T-helper 2 cell treated with Interferon-gamma antibody and Interleukin-4, amounts not matched to agents 5 μg/mL and 100 μg/mL, for 36 hours (primary cell): ENCODE results near the gene HERC3.

Experiments
- DNase-seq: peaks from one replicate; pipeline ENCODE4 v3.0.0; 2021; ENCODE audit warnings: low spot score
- H3K27ac Mint-ChIP-seq: one replicate; pipeline ENCODE4 v1.8.0; 2021; ENCODE audit warnings: mild to moderate bottlenecking, mixed read lengths
- H3K27me3 Mint-ChIP-seq: one replicate; pipeline ENCODE4 v1.8.0; 2021; ENCODE audit warnings: low read depth, mixed read lengths
- H3K36me3 Mint-ChIP-seq: one replicate; pipeline ENCODE4 v1.8.0; 2021; ENCODE audit warnings: low read depth, mixed read lengths
- H3K4me1 Mint-ChIP-seq: one replicate; pipeline ENCODE4 v1.8.0; 2021; ENCODE audit warnings: low read depth, mixed read lengths
- H3K4me3 Mint-ChIP-seq: one replicate; pipeline ENCODE4 v1.8.0; 2022; ENCODE audit warnings: mild to moderate bottlenecking, moderate library complexity, mixed read lengths
- H3K9me3 Mint-ChIP-seq: one replicate; pipeline ENCODE4 v1.8.0; 2021; ENCODE audit warnings: mixed read lengths

The HERC3 gene

DNA sequence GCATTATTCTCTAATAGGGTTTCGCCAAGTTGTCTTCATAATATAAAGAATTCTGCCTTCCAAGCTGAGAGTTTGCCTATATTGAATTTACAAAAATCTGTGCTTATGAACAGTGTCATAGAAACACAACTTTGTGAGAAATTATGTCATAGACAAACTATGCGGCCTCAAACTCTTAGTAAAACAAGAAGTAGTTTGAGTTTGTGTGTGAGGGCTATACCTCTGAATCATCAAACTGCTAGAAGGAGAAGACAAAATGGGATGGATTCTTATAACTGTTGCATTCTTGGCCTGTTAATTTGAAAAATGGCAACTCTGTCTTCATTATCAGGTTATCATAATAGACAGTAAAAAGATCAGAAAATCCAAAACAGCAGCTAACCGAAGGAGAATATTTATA lies 151.4 kb downstream of the HERC3 start:
- no peaks in the 10 kb centered on the region for H3K27me3 Mint-ChIP-seq
- no peaks in the 10 kb centered on the region for H3K9me3 Mint-ChIP-seq
- H3K27ac Mint-ChIP-seq, result no peak overlapping the region
- H3K4me3 Mint-ChIP-seq, result no peak overlapping the region
- peaks cover 1% of the 10 kb centered on the region for H3K36me3 Mint-ChIP-seq
- no peaks in the 10 kb centered on the region for H3K4me1 Mint-ChIP-seq
- DNase-seq, result no peak

GRCh38 chr4:88744609-88745008 lies 152.3 kb downstream of the HERC3 start:
- no peak for DNase-seq
- no peaks in the 10 kb centered on the region for H3K9me3 Mint-ChIP-seq
- no peak overlapping the region for H3K27ac Mint-ChIP-seq
- H3K36me3 Mint-ChIP-seq, result peaks cover 7% of the 10 kb centered on the region
- no peaks in the 10 kb centered on the region for H3K4me1 Mint-ChIP-seq
- H3K4me3 Mint-ChIP-seq, result no peak overlapping the region
- H3K27me3 Mint-ChIP-seq, result no peaks in the 10 kb centered on the region

GRCh38 chr4:88745175-88745574 lies 152.9 kb downstream of the HERC3 start:
- Mint-ChIP-seq H3K4me3 (no peak overlapping the region), H3K27me3 (no peaks in the 10 kb centered on the region), H3K4me1 (no peaks in the 10 kb centered on the region), H3K9me3 (no peaks in the 10 kb centered on the region), H3K27ac (no peak overlapping the region), H3K36me3 (peaks cover 8% of the 10 kb centered on the region)
- DNase-seq, result no peak

- H3K27ac Mint-ChIP-seq, result no peak overlapping the region
- H3K36me3 Mint-ChIP-seq, result peaks cover 8% of the 10 kb centered on the region
- H3K4me3 Mint-ChIP-seq, result no peak overlapping the region
- H3K9me3 Mint-ChIP-seq, result no peaks in the 10 kb centered on the region
- H3K4me1 Mint-ChIP-seq, result no peaks in the 10 kb centered on the region
- DNase-seq, result no peak
- no peaks in the 10 kb centered on the region for H3K27me3 Mint-ChIP-seq
These were observed 153.4 kb downstream of the HERC3 start for GRCh38 chr4:88745581-88746163.

DNA sequence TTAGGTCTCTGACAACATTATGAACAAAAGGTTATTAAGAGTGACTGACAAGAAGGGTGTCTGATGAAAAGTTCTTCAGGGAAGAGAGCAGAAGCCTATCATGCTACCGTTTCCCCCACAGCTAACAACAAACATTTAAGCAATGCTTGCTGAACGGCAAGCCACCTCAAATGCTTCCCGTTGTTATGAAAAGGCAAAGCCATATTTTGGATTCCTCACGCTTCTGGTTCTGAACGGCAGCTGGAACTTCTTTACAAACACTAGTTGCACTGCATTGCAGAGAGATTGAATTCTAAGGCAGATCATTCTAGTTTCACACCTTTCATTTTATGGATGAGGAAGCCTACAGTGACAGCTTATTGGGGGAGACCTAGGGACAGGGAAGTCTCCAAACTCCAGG lies 153.9 kb downstream of the HERC3 start:
- Mint-ChIP-seq H3K36me3 (peaks cover 8% of the 10 kb centered on the region), H3K9me3 (no peaks in the 10 kb centered on the region), H3K27ac (no peak overlapping the region), H3K4me3 (no peak overlapping the region), H3K27me3 (no peaks in the 10 kb centered on the region), H3K4me1 (no peaks in the 10 kb centered on the region)
- DNase-seq, result no peak

DNA sequence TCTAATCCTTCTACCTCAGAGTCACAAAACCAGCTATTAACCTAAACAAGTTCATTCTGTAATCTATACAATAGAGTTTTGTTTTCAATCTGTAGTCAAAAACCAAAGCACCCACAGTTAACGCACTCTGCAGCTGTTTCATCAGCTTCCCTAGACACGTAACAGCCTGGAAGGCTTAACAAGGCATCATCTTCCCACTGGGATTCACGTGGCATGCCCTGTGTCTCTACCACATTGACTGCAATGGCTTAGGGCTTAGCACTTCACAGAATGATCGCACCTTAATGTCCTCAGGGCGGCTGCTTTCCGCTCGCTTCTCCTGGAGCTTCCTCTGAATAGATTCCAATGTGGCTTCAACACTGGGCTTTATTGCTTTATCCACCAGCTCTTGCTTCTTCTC lies 155.1 kb downstream of the HERC3 start:
- H3K4me1 Mint-ChIP-seq, result no peaks in the 10 kb centered on the region
- peaks cover 8% of the 10 kb centered on the region for H3K36me3 Mint-ChIP-seq
- DNase-seq, result no peak
- no peak overlapping the region for H3K4me3 Mint-ChIP-seq
- no peaks in the 10 kb centered on the region for H3K9me3 Mint-ChIP-seq
- H3K27ac Mint-ChIP-seq, result no peak overlapping the region
- H3K27me3 Mint-ChIP-seq, result no peaks in the 10 kb centered on the region

GRCh38 chr4:88750369-88750768 lies 158.1 kb downstream of the HERC3 start:
- Mint-ChIP-seq H3K36me3 (peaks cover 6% of the 10 kb centered on the region), H3K4me1 (no peaks in the 10 kb centered on the region), H3K27me3 (no peaks in the 10 kb centered on the region), H3K4me3 (no peak overlapping the region), H3K27ac (no peak overlapping the region), H3K9me3 (no peaks in the 10 kb centered on the region)
- DNase-seq, result no peak

DNA sequence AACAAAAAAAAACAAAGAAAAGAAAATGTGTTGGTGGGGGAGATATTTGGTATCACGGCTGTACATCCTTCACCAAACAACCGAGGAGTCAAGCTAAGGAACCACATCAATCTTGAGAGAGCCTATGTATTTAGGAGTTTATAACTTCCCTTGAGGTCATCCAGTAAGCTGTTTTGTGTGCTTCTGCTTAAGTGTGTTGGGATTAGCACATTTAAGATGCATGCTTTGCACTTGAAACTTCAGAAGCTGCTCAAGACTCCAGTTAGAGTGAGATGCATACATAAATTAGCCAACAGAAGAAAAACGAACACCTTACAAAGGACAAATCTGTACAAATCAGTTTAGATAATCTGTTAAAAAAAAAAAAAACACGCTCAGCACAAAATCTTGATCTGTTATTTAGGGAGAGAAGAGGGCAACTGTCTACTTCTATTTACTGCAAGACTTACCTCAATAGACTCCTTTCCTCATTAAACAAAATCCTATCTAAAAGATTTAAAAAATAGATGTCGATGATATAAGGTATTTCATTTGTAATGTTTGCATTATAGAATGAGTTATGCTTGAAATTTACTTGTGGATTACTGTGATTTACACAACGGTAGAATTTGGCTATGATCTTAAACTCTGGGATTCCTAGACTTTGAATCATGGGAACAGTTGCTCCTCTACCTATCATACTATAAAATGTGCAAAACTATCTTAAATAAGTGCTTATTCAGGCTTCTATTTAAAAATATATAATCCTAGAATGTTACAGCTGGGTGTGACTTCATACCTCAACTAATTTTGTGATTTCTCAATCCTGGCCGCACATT lies 159.2 kb downstream of the HERC3 start:
- peaks cover 6% of the 10 kb centered on the region for H3K36me3 Mint-ChIP-seq
- no peak overlapping the region for H3K4me3 Mint-ChIP-seq
- H3K27ac Mint-ChIP-seq, result no peak overlapping the region
- no peaks in the 10 kb centered on the region for H3K27me3 Mint-ChIP-seq
- H3K9me3 Mint-ChIP-seq, result no peaks in the 10 kb centered on the region
- DNase-seq, result no peak
- H3K4me1 Mint-ChIP-seq, result no peaks in the 10 kb centered on the region

GRCh38 chr4:88752076-88752463 lies 159.8 kb downstream of the HERC3 start:
- no peak for DNase-seq
- Mint-ChIP-seq H3K36me3 (peaks cover 6% of the 10 kb centered on the region), H3K4me1 (no peaks in the 10 kb centered on the region), H3K9me3 (no peaks in the 10 kb centered on the region), H3K27me3 (no peaks in the 10 kb centered on the region), H3K4me3 (no peak overlapping the region), H3K27ac (no peak overlapping the region)

GRCh38 chr4:88752754-88753153 lies 160.5 kb downstream of the HERC3 start:
- Mint-ChIP-seq H3K9me3 (no peaks in the 10 kb centered on the region), H3K4me3 (no peak overlapping the region), H3K27me3 (no peaks in the 10 kb centered on the region), H3K4me1 (no peaks in the 10 kb centered on the region), H3K27ac (no peak overlapping the region), H3K36me3 (peaks cover 6% of the 10 kb centered on the region)
- DNase-seq, result no peak

GRCh38 chr4:88753658-88754571 lies 161.6 kb downstream of the HERC3 start:
- no peaks in the 10 kb centered on the region for H3K4me1 Mint-ChIP-seq
- H3K27ac Mint-ChIP-seq, result no peak overlapping the region
- no peaks in the 10 kb centered on the region for H3K9me3 Mint-ChIP-seq
- H3K4me3 Mint-ChIP-seq, result no peak overlapping the region
- H3K36me3 Mint-ChIP-seq, result peaks cover 4% of the 10 kb centered on the region
- H3K27me3 Mint-ChIP-seq, result no peaks in the 10 kb centered on the region
- no peak for DNase-seq

DNA sequence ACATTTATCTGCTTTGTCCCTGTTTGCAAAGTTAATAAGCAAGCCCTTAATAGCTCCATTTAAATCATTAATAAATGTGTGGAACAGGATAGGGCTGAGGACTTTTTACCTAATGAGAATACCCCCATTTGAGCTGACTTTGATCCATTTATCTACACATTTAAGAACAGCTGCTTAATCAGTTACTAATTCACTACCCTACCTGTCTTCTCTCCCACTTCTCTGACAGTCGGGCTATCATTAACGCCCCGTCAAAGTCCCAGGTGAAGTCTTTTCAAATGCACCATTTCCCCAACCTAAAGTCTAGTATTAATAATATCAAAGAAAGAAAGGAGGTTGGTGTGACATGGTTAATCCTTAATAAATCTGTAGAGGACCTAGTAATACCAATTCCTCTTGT lies 162.5 kb downstream of the HERC3 start:
- no peaks in the 10 kb centered on the region for H3K4me1 Mint-ChIP-seq
- no peaks in the 10 kb centered on the region for H3K27me3 Mint-ChIP-seq
- DNase-seq, result no peak
- no peaks in the 10 kb centered on the region for H3K36me3 Mint-ChIP-seq
- no peaks in the 10 kb centered on the region for H3K9me3 Mint-ChIP-seq
- H3K4me3 Mint-ChIP-seq, result no peak overlapping the region
- H3K27ac Mint-ChIP-seq, result no peak overlapping the region

GRCh38 chr4:88755454-88755853 lies 163.2 kb downstream of the HERC3 start:
- H3K4me3 Mint-ChIP-seq, result no peak overlapping the region

DNA sequence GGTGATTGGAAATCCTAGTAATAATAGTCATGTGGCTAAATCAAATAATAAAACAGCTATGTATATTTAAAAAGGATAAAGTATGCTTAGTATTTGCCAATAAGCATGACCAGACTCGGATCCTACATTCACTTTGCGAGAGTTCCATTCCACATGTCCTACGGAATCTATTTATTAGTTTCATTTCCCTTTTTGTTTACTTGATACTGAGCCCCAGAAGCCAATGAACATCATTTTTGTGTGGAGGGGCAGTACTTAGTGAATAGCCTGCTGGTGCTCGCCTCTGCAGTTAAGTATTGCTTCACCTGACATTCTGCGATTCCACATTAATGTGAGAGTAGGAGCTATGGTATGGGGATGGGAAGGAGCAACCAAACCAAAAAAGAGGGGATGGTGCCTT lies 163.9 kb downstream of the HERC3 start:
- Mint-ChIP-seq H3K27me3 (no peaks in the 10 kb centered on the region), H3K9me3 (no peaks in the 10 kb centered on the region), H3K36me3 (no peaks in the 10 kb centered on the region), H3K27ac (no peak overlapping the region), H3K4me3 (no peak overlapping the region), H3K4me1 (no peaks in the 10 kb centered on the region)
- no peak for DNase-seq

More at GRCh38 chr4:88755454-88755853, 163.2 kb downstream of the HERC3 start:
- Mint-ChIP-seq H3K27ac (no peak overlapping the region), H3K36me3 (no peaks in the 10 kb centered on the region), H3K27me3 (no peaks in the 10 kb centered on the region), H3K4me1 (no peaks in the 10 kb centered on the region), H3K9me3 (no peaks in the 10 kb centered on the region)
- no peak for DNase-seq
